ENCODE results near the gene AGGF1. TPM values are rescaled to one million over a fixed set of nuclear protein-coding genes. Genes with fewer than 3 reads are reported as not detected.

The AGGF1 gene
- total and polyA plus RNA-seq, 5 experiments from 2014 or later: 24.4 to 35.9 (median 29.8) TPM

- no peaks in the 10 kb centered on the region for H3K36me3 Mint-ChIP-seq
- H3K27ac Mint-ChIP-seq: no peak overlapping the region
- H3K9me3 Mint-ChIP-seq: peaks cover 0 to 2% (median 0%) of the 10 kb centered on the region in 9 donors
- no peaks in the 10 kb centered on the region for H3K4me1 Mint-ChIP-seq
- no peak for ATAC-seq
- H3K4me3 Mint-ChIP-seq: no peak overlapping the region
- DNase-seq: no peak
- peaks cover 13 to 24% (median 20%) of the 10 kb centered on the region in 5 donors for H3K27me3 Mint-ChIP-seq
- POLR2A ChIA-PET: no interaction called here
Observed at GRCh38 chr5:77006124-77006523, 24.1 kb upstream of the AGGF1 start.

GRCh38 chr5:77008413-77008812 lies 21.8 kb upstream of the AGGF1 start:
- no peak overlapping the region for H3K4me3 Mint-ChIP-seq
- no peak overlapping the region for H3K27ac Mint-ChIP-seq
- H3K4me1 Mint-ChIP-seq: no peaks in the 10 kb centered on the region
- peaks cover 0 to 2% (median 0%) of the 10 kb centered on the region in 9 donors for H3K9me3 Mint-ChIP-seq
- ATAC-seq (no peak), DNase-seq (no peak)
- peaks cover 10 to 20% (median 17%) of the 10 kb centered on the region in 5 donors for H3K27me3 Mint-ChIP-seq
- POLR2A ChIA-PET: interaction anchor here (0.7 kb wide), 1 partner anchor 55 kb away, joined by 4 read pairs; no protein-coding TSS in a partner anchor
- no peaks in the 10 kb centered on the region for H3K36me3 Mint-ChIP-seq

GRCh38 chr5:77010243-77010642 lies 20.0 kb upstream of the AGGF1 start:
- DNase-seq: no peak
- no peak overlapping the region for H3K27ac Mint-ChIP-seq
- H3K4me1 Mint-ChIP-seq: no peaks in the 10 kb centered on the region
- no peak for ATAC-seq
- no peak overlapping the region for H3K4me3 Mint-ChIP-seq
- H3K36me3 Mint-ChIP-seq: no peaks in the 10 kb centered on the region
- peaks cover 8 to 23% (median 13%) of the 10 kb centered on the region in 5 donors for H3K27me3 Mint-ChIP-seq
- H3K9me3 Mint-ChIP-seq: peaks cover 0 to 2% (median 0%) of the 10 kb centered on the region in 9 donors
- POLR2A ChIA-PET: no interaction called here

GRCh38 chr5:77011498-77011897 lies 18.7 kb upstream of the AGGF1 start:
- Mint-ChIP-seq H3K36me3 (no peaks in the 10 kb centered on the region), H3K27ac (no peak overlapping the region), H3K4me3 (no peak overlapping the region), H3K27me3 (peaks cover 6 to 29% (median 11%) of the 10 kb centered on the region in 5 donors), H3K9me3 (peaks cover 0 to 2% (median 0%) of the 10 kb centered on the region in 9 donors), H3K4me1 (no peaks in the 10 kb centered on the region)
- no peak for DNase-seq
- POLR2A ChIA-PET: no interaction called here
- no peak for ATAC-seq

- Mint-ChIP-seq H3K27ac (no peak overlapping the region), H3K27me3 (peaks cover 7 to 29% (median 11%) of the 10 kb centered on the region in 5 donors), H3K4me3 (no peak overlapping the region), H3K9me3 (peaks cover 0 to 2% (median 0%) of the 10 kb centered on the region in 9 donors), H3K4me1 (no peaks in the 10 kb centered on the region), H3K36me3 (no peaks in the 10 kb centered on the region)
- POLR2A ChIA-PET: no interaction called here
- ATAC-seq (no peak), DNase-seq (no peak)
Observed at GRCh38 chr5:77012601-77013000, 17.6 kb upstream of the AGGF1 start.

GRCh38 chr5:77015938-77016569 lies 14.2 kb upstream of the AGGF1 start:
- ATAC-seq (no peak), DNase-seq (peak in 1 of 10 donors; percentile 12)
- Mint-ChIP-seq H3K4me3 (no peak overlapping the region), H3K27ac (no peak overlapping the region), H3K27me3 (peaks cover 8 to 29% (median 19%) of the 10 kb centered on the region in 5 donors), H3K9me3 (no peaks in the 10 kb centered on the region), H3K36me3 (no peaks in the 10 kb centered on the region), H3K4me1 (no peaks in the 10 kb centered on the region)
- POLR2A ChIA-PET: no interaction called here

GRCh38 chr5:77016962-77017361 lies 13.2 kb upstream of the AGGF1 start:
- POLR2A ChIA-PET: no interaction called here
- peaks cover 10 to 34% (median 26%) of the 10 kb centered on the region in 5 donors for H3K27me3 Mint-ChIP-seq
- no peak for DNase-seq

GRCh38 chr5:77017668-77018067 lies 12.5 kb upstream of the AGGF1 start:
- no peak overlapping the region for H3K27ac Mint-ChIP-seq
- ATAC-seq (no peak), DNase-seq (no peak)
- POLR2A ChIA-PET: no interaction called here
- no peak overlapping the region for H3K4me3 Mint-ChIP-seq
- H3K27me3 Mint-ChIP-seq: peaks cover 12 to 38% (median 30%) of the 10 kb centered on the region in 5 donors
- no peaks in the 10 kb centered on the region for H3K4me1 Mint-ChIP-seq
- H3K9me3 Mint-ChIP-seq: peaks cover 0 to 1% (median 0%) of the 10 kb centered on the region in 9 donors
- H3K36me3 Mint-ChIP-seq: peaks cover 0 to 6% (median 0%) of the 10 kb centered on the region in 3 donors

More at GRCh38 chr5:77016962-77017361, 13.2 kb upstream of the AGGF1 start:
- H3K36me3 Mint-ChIP-seq: no peaks in the 10 kb centered on the region
- no peaks in the 10 kb centered on the region for H3K9me3 Mint-ChIP-seq
- H3K4me3 Mint-ChIP-seq: no peak overlapping the region
- no peak overlapping the region for H3K27ac Mint-ChIP-seq
- no peaks in the 10 kb centered on the region for H3K4me1 Mint-ChIP-seq
- ATAC-seq: no peak

- no peaks in the 10 kb centered on the region for H3K4me1 Mint-ChIP-seq
- DNase-seq: no peak
- H3K9me3 Mint-ChIP-seq: peaks cover 0 to 2% (median 0%) of the 10 kb centered on the region in 9 donors
- H3K4me3 Mint-ChIP-seq: no peak overlapping the region
- no peak overlapping the region for H3K27ac Mint-ChIP-seq
- H3K36me3 Mint-ChIP-seq: peaks cover 0 to 7% (median 0%) of the 10 kb centered on the region in 3 donors
- POLR2A ChIA-PET: no interaction called here
- no peak for ATAC-seq
- H3K27me3 Mint-ChIP-seq: peaks cover 10 to 34% (median 27%) of the 10 kb centered on the region in 5 donors
Observed at GRCh38 chr5:77022511-77023417, 7.4 kb upstream of the AGGF1 start.

- Mint-ChIP-seq H3K4me3 (no peak overlapping the region), H3K27me3 (peaks cover 3 to 29% (median 17%) of the 10 kb centered on the region in 5 donors), H3K36me3 (peaks cover 0 to 13% (median 11%) of the 10 kb centered on the region in 3 donors), H3K27ac (no peak overlapping the region), H3K9me3 (peaks cover 0 to 19% (median 11%) of the 10 kb centered on the region in 9 donors), H3K4me1 (peaks cover 0 to 7% (median 3%) of the 10 kb centered on the region in 4 donors)
- ATAC-seq (no peak), DNase-seq (no peak)
- POLR2A ChIA-PET: no interaction called here
Observed at GRCh38 chr5:77024490-77024889, 5.7 kb upstream of the AGGF1 start.

- DNase-seq: no peak
- ATAC-seq: no peak
- Mint-ChIP-seq H3K4me3 (peak overlapping the region in 9 of 10 donors; percentile 41 to 97 (median 54)), H3K9me3 (peaks cover 0 to 28% (median 15%) of the 10 kb centered on the region in 9 donors), H3K27me3 (peaks cover 0 to 4% (median 0%) of the 10 kb centered on the region in 5 donors), H3K4me1 (peaks cover 3 to 39% (median 37%) of the 10 kb centered on the region in 4 donors), H3K27ac (peak overlapping the region in 8 of 10 donors; percentile 34 to 97 (median 93)), H3K36me3 (peaks cover 0 to 16% (median 12%) of the 10 kb centered on the region in 3 donors)
- POLR2A ChIA-PET: no interaction called here
Observed at GRCh38 chr5:77028631-77029375, 1.4 kb upstream of the AGGF1 start.

GRCh38 chr5:77029376-77029885 lies 773 bp upstream of the AGGF1 start:
- ATAC-seq (no peak), DNase-seq (peak in 1 of 10 donors; percentile 3)
- Mint-ChIP-seq H3K4me1 (peaks cover 3 to 42% (median 41%) of the 10 kb centered on the region in 4 donors), H3K36me3 (peaks cover 2 to 16% (median 12%) of the 10 kb centered on the region in 3 donors), H3K27ac (peak overlapping the region; percentile 80 to 97 (median 95)), H3K4me3 (peak overlapping the region; percentile 87 to 98 (median 94)), H3K27me3 (peaks cover 0 to 4% (median 0%) of the 10 kb centered on the region in 5 donors), H3K9me3 (peaks cover 0 to 28% (median 15%) of the 10 kb centered on the region in 9 donors)
- POLR2A ChIA-PET: interaction anchor here (1.0 to 1.9 kb wide), 5 partner anchors 48 to 463 kb away, joined by 3 to 17 read pairs (median 5); partner anchors contain the start of genes WDR41 and ZBED3

All from naive thymus-derived CD8-positive, alpha-beta T cell (primary cell).